C4-2B (cell line): ENCODE measurements around the gene PPP1CC.

ENCODE experiments used
- ZFX ChIP-seq: fragments of 450-650 bp; IDR thresholded peaks from 2 replicates; pipeline ENCODE4 v1.6.1; 2017
- TF ChIP-seq, protein P1 (sequence below): fragments of 450-650 bp; conservative IDR thresholded peaks from 2 replicates; pipeline ENCODE4 v1.5.1; 2017; ENCODE audit warnings: mild to moderate bottlenecking

- TF ChIP-seq, protein P1, sequence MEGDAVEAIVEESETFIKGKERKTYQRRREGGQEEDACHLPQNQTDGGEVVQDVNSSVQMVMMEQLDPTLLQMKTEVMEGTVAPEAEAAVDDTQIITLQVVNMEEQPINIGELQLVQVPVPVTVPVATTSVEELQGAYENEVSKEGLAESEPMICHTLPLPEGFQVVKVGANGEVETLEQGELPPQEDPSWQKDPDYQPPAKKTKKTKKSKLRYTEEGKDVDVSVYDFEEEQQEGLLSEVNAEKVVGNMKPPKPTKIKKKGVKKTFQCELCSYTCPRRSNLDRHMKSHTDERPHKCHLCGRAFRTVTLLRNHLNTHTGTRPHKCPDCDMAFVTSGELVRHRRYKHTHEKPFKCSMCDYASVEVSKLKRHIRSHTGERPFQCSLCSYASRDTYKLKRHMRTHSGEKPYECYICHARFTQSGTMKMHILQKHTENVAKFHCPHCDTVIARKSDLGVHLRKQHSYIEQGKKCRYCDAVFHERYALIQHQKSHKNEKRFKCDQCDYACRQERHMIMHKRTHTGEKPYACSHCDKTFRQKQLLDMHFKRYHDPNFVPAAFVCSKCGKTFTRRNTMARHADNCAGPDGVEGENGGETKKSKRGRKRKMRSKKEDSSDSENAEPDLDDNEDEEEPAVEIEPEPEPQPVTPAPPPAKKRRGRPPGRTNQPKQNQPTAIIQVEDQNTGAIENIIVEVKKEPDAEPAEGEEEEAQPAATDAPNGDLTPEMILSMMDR, result no peak
- no peak for TF ChIP-seq ZFX
These were observed 26.3 kb upstream of the PPP1CC start for GRCh38 chr12:110768960-110769359.
